Neural progenitor cell (in vitro differentiated cells): ENCODE data around the gene AP4B1.

ENCODE experiments used
- EZH2 ChIP-seq: fragments of 200-600 bp; sonication (generic); IDR thresholded peaks from 2 replicates; pipeline ENCODE4 v1.6.1; 2017; ENCODE audit warnings: antibody characterized with exemption, mild to moderate bottlenecking, moderate library complexity
- EZH2phosphoT487 ChIP-seq: fragments of 200-600 bp; sonication (generic); IDR thresholded peaks from 2 replicates; pipeline ENCODE4 v1.6.1; 2017; ENCODE audit warnings: antibody characterized with exemption
- TF ChIP-seq, protein P1 (sequence below): fragments of 200-600 bp; sonication (generic); IDR thresholded peaks from 2 replicates; pipeline ENCODE4 v1.5.1; 2017; ENCODE audit warnings: antibody characterized with exemption, mild to moderate bottlenecking

DNA sequence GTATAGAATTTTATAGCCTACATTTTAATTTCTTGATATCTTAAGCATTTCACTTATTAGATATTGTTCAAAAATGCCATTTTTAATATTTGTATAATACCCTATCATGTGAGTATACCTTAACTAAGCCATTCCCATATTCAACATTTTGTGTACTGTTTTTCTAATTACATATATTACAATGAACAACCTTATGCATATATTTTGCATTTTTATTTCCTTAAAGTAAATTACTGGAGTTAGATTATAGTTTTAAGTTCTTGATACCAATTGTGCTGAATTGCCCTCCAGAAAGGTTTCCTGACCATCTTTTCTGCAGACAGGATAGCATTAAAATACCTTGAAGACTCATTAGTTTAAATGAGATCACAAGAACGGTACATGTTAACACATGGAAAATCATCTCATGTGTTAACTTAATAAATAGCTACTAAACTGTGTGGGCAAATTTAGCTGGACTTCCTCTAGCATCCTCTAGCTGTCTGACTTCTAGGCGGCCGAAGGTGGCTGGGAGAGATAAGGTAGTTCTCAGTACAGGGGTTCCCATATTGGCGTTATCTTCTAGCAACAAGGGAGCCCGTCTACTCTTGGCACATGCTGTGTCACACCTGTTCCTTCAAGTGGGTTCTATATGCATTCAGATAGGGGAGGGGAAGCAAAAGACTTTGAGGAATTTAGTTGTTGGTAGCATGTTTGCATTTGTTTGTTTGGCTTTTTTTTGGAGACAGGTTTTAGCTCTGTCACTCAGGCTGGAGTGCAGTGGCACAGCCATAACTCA lies 9.5 kb upstream of the AP4B1 start:
- TF ChIP-seq, protein P1, sequence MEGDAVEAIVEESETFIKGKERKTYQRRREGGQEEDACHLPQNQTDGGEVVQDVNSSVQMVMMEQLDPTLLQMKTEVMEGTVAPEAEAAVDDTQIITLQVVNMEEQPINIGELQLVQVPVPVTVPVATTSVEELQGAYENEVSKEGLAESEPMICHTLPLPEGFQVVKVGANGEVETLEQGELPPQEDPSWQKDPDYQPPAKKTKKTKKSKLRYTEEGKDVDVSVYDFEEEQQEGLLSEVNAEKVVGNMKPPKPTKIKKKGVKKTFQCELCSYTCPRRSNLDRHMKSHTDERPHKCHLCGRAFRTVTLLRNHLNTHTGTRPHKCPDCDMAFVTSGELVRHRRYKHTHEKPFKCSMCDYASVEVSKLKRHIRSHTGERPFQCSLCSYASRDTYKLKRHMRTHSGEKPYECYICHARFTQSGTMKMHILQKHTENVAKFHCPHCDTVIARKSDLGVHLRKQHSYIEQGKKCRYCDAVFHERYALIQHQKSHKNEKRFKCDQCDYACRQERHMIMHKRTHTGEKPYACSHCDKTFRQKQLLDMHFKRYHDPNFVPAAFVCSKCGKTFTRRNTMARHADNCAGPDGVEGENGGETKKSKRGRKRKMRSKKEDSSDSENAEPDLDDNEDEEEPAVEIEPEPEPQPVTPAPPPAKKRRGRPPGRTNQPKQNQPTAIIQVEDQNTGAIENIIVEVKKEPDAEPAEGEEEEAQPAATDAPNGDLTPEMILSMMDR, result no peak
- TF ChIP-seq EZH2, result no peak
- no peak for TF ChIP-seq EZH2phosphoT487
